Skin epidermis (tissue), 12 donors: ENCODE measurements around the gene HERPUD2.

ENCODE experiments used
- H3K27ac ChIP-seq, 21 experiments: fragments of 200-600 bp; sonication (generic) in 11 of 21; one replicate each; pipeline ENCODE4 v1.5.0; 2020; ENCODE audit warnings: mild to moderate bottlenecking in 3 of 21, inconsistent platforms in 2 of 21, moderate library complexity in 2 of 21
- H3K4me3 ChIP-seq, 7 experiments: fragments of 200-600 bp; sonication (generic) in 2 of 7; one replicate each; pipeline ENCODE4 v1.5.0; 2020; ENCODE audit warnings: inconsistent platforms in 2 of 7, mild to moderate bottlenecking in 2 of 7, moderate library complexity in 1 of 7

The HERPUD2 gene, protein sequence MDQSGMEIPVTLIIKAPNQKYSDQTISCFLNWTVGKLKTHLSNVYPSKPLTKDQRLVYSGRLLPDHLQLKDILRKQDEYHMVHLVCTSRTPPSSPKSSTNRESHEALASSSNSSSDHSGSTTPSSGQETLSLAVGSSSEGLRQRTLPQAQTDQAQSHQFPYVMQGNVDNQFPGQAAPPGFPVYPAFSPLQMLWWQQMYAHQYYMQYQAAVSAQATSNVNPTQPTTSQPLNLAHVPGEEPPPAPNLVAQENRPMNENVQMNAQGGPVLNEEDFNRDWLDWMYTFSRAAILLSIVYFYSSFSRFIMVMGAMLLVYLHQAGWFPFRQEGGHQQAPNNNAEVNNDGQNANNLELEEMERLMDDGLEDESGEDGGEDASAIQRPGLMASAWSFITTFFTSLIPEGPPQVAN

DNA sequence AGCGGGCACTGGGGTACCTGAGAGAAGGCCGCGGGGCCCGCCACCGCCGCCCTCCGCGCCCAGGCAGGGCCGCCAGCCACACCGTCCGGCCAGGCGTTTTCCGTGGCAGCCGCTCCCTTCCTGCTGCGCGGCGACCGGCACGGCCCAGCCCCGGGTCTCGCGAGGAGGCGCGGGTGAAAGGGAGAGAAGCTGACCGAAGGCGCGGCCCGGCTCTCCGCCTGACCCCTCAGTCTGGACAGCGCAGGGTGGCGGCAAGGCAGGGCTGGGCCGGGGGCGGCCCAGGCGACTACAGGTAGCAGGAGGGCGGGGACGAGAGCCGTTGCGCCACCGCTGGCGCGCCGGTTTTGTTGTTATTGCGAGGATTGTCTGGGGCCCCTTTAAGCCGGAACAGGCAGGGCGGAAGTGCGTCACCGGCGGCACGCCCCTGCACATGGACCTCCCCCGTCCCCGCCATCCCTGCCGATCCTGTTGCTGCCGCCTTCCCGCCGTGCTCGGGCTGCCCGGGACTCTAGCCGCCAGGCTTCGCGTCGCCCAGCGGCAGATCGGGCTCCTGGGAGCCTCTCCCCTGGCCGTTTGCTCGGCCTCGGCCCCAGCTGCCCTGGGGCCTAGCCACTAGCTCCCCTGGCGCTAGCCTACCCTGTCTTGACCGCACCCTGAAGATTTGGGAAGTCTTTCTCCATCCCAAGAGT lies at the start of gene HERPUD2:
HERPUD2 (minus strand) TSS at position 352 of the 689 bp plus-strand sequence. CDS start 805 bp downstream, outside the sequence.
- H3K27ac ChIP-seq = peak within 1 kb of the TSS; percentile 85 to 100 (median 98)

DNA sequence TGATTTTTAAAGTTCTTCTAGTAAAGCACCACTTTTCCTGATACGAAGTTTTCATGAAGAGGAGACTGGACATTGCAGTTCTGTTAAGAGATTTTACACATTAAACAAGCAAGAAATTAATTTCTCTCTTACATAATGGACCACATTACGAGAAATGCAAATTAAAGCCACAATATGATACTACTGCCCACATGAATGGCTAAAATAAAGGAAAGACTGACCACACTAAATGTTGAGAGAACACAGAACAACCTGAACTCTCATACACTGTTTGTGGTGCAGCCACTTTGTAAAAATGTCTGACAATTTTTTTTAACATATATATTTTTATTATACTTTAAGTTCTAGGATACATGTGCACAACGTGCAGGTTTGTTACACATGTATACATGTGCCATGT lies 44.0 kb upstream of the HERPUD2 start:
- Histone ChIP-seq H3K4me3 (no peak overlapping the region), H3K27ac (no peak overlapping the region)

More for the DNA sequence above, at the start of gene HERPUD2:
- peak within 1 kb of the TSS; percentile 61 to 94 (median 89) for H3K4me3 ChIP-seq

DNA sequence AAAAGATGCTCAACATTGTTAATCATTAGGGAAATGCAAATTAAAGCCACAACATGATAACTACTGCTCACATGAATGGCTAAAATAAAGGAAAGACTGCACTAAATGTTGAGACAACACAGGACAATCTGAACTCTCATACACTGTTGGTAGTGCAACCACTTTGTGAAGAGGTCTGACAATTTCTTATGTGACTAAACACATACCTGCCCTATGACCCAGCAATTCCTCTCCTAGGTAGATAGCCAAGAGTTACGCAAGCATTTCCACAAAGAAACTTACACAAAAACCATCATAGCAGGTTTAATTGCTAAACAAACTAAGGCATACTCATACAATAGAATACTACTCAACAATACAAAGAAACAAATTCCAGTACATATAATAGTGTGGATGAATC lies 41.8 kb upstream of the HERPUD2 start:
- Histone ChIP-seq H3K4me3 (no peak overlapping the region), H3K27ac (no peak overlapping the region)

DNA sequence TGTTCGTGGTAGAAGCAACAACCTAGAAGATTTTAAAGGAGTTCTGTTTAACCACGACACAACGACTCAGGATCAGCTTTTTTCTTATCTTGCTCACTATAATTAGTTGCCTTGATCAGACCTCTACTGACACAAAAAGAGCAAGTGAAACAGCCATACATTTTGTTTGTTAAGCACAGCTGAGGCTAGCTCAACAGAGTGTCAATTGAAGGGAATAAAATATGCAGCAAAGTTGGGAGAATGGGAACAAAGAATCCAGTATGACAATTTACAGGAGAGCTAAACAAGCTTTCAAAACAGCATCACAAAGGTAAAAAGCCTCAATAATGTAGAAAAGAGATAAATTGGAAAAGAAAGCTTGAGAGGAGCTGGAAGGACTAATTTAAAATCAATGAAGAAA lies 40.5 kb upstream of the HERPUD2 start:
- H3K4me3 ChIP-seq = no peak overlapping the region
- H3K27ac ChIP-seq = no peak overlapping the region

DNA sequence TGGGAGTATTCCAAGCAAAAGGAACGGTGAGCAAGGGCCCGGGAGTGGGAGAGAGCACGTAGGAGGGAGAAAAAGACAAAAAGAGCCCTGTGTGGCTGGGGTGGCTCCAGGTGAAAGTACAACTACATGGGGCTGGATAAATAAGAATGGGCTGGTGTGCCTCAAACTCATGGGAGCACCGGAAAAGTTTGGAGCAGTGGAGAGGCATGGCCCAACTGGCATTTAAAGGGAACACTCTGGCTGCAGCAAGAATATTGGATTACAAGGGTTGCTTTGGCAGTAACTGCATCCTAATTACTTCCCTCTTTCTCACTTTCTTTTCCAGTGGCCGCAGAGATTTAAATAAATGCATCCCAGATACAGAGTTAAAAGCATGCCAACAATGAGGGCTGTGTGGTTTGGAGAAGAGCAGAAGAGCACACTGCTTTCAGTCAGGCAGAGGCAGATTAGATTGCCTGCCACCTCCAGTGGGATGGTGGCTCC lies 39.1 kb upstream of the HERPUD2 start:
- Histone ChIP-seq H3K27ac (no peak overlapping the region), H3K4me3 (no peak overlapping the region)

DNA sequence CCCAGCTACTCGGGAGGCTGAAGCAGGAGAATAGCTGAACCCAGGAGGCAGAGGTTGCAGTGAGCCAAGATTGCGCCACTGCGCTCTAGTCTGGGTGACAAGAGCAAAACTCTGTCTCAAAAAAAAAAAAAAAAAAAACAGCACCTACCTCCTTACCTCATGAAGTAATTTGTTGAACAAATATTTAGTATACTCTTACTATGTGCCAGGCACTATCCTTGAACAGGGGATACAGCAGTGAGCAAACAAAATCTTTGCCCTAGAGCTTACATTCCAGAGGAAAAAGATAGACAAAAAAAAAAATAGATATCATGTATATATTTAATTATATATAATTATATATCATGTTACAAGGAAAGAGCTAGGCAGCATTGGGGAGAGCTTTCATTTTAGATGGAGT lies 36.4 kb upstream of the HERPUD2 start:
- Histone ChIP-seq H3K27ac (no peak overlapping the region), H3K4me3 (no peak overlapping the region)

DNA sequence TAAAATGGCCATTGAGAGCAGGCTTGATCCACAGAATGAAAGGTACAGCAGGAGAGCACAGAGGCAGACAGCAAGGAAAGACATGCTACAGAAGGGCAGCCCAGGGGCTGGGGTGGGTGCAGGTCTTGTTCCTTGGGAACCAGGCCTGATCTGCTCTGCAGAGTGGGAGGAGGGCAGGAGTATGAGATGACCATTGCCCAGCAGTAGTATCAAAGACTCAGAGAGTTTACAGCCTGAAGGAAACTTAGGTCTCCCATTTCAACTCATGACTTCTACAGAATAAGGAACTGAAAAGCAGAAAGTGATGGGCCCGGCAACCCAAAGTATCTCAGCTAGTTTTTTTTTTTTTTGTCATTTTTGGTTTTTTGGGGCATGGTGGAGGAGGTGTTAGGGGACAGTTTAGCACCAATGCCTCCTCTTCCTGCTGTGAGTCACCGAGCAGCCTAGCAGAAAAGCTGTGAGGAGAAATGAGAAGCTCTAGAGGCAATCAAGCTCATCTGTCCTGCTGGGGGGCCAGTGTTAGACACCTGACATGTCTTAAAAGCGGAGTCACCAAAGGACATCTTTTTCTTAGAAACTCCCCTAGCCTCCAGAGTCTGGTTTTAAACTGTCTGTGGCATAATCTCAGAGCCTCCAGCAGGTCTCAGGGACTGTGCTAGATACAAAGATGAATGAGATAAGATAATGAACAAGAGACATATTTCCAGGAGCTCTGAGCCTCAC lies 34.3 kb upstream of the HERPUD2 start:
- no peak overlapping the region for H3K4me3 ChIP-seq
- peak overlapping the region in 5 of 21 experiments; percentile 47 to 75 (median 54) for H3K27ac ChIP-seq

DNA sequence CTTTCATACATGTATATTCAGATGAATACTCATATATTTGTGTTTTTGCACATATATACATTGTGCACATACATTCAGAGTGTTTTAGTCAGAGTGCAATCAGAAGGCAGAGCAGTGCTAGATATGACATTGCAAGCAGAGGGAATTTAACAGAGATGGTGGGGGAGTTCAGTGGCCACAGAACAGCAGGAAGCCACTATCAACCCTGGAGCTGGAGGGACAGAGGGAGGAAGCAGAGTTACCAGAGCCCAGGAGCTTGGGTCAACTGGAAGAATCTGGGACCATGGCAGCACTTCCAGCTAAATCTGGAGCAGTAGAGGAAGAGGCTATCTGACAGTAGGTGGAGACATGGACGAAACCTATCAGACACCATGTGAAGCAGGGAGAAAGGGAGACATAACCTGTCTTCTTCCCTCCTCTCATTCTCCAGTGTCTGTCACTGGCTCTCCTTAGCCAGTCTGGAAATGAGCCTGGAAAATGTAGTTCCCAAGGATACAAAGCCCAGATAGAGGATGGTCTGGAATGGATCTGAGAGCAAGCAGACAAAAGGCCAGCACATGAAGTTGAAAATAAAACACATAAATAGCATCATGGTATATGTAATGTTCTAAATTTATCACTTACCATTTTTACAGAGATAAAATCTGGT lies 33.6 kb upstream of the HERPUD2 start:
- Histone ChIP-seq H3K27ac (peak overlapping the region in 5 of 21 experiments; percentile 47 to 75 (median 54)), H3K4me3 (no peak overlapping the region)

DNA sequence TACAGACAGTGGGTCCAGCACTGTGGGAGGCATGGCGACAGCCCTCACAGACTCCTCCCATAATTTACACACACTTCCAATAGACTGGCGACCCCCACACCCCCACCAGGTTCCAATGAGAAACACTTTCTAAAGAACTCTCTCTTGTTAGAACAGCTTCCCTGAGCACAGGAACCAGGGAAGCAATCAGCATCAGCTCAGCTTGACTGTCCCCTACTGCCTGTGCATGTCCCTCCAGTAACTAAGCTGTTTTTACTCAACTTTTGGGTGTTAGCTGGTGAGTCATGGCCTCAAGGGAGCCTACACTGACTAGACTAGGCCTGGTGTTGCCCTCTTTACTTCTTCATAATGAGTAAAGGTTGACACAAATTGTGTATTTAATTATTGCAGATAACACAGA lies 32.6 kb upstream of the HERPUD2 start:
- Histone ChIP-seq H3K4me3 (no peak overlapping the region), H3K27ac (no peak overlapping the region)

DNA sequence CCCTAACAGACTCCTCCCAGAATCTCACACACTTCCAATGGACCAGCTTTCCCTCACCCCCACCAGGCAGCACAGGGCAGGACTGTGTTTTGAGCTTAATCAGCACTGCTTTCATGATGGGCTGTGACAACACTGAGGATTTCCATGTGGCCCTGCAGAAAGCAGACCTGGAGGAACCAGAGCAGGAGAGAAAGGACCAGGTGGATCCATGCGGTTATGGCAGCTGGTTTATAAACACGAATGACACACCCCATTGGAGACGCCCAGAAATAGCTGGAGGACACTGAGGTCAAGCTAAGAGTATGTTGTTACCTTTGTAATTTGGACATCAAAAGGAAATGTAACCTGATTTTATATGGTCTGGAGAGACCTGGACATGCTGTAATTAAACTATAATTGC lies 31.7 kb upstream of the HERPUD2 start:
- H3K4me3 ChIP-seq = no peak overlapping the region
- no peak overlapping the region for H3K27ac ChIP-seq

DNA sequence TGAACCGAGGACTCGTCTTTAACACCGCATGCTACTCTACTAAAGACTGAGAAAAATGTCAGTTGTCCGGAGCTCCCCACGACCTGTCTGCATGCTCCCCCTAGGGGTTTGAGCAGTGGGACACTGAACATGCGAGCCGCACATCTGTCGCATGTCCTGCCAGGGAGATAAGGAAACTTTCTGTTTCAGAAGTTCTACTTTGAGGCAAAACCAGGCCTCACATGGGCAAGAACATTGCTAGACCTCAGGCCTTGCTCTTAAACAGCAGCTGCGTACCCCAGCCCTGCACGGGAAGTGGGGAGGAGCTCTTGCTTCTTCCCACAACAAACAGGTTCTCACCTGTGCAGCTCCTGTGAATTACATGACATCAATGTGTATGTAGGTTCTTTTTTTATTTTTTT lies 30.3 kb upstream of the HERPUD2 start:
- H3K27ac ChIP-seq = peak overlapping the region in 1 of 21 experiments; percentile 29

DNA sequence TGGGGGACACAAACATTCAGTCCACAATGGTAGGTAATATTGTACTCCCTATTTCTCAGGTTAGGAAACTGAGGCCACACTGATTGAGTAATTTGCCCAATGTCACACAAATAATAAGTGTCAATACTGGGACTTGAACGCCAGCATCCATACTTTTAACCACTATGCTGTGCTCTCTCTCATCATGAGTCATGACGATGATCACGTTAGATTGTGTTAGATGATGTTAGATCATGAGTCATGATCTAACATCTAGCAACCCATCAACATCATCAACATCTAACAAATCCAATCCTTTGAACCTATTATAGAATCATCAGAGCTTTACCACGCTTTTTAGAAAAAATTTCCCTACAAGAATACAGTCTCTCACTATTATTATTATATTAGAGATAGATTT lies 28.1 kb upstream of the HERPUD2 start:
- no peak overlapping the region for H3K4me3 ChIP-seq
- no peak overlapping the region for H3K27ac ChIP-seq

More for the DNA sequence above, 30.3 kb upstream of the HERPUD2 start:
- H3K4me3 ChIP-seq = no peak overlapping the region

DNA sequence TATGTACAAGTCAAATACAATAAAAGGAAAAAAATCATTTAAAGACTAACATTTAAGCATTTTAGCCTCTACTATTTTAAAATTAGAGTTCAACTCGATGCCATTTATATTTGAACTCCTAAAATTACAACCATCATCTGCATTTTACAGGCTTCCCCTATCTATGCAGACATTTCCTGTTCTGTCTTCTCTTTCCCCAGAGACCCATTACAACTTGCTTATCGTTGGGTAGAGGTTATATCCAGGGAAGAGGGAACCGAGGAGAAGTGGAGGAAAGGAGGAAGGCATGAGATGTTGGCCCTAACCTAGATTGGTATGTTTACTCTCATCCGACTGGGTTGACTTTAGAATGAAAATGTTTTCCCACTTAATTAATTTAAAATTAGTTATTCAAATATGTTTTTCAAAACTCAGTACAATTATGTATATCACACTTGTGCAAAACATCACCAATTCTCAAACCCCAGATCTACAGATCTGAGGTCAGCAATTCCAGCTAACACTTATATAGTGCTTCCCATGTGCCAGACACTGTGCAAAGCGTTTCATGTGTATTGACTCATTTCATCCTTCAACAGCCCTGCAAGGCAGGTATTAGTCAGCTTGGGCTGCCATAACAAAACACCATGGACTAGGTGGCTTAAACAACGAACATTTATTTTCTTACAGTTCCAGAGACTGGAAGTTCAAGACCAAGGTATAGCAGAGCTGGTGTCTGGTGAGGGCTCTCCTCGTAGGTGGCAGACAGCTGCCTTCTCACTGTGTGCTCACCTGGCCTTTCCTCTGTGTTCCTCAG lies 27.3 kb upstream of the HERPUD2 start:
- Histone ChIP-seq H3K4me3 (no peak overlapping the region), H3K27ac (no peak overlapping the region)

DNA sequence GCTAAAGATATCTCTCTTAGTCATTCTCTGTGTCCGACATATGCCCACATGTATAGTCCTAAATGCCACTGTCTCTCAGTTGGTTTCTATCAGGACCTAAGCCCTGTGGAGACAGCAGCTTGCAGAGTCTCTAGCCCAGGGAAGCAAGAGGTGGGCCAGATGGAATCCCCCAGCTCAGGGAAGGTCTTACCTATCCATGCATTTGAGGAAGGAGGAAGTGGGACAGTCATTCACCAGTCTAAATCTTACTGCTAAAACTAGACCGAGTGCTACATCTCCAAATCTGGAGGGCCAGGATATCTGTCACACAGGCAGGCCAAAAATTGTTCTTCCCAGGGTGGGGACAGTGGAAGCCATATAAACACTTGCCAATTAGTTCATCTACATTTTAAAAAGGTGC lies 26.4 kb upstream of the HERPUD2 start:
- no peak overlapping the region for H3K4me3 ChIP-seq
- no peak overlapping the region for H3K27ac ChIP-seq

DNA sequence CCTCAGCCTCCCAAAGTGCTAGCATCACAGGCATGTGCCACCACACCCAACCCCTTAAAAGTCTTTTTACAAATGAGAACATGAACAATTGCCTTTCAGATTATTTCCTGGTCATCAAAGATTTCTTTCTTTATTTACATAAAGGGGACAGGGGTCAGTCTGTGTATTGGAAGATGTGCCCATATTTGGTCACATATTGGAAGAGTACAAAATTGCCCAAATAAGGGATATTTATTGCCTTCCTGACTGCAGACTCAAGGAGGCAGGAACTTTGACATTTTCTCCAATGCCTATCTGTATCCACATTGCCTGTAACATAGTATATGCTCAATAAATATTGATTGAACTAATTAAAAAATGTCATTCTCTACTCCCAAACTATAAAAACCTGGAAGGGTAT lies 25.9 kb upstream of the HERPUD2 start:
- no peak overlapping the region for H3K4me3 ChIP-seq
- H3K27ac ChIP-seq = no peak overlapping the region

DNA sequence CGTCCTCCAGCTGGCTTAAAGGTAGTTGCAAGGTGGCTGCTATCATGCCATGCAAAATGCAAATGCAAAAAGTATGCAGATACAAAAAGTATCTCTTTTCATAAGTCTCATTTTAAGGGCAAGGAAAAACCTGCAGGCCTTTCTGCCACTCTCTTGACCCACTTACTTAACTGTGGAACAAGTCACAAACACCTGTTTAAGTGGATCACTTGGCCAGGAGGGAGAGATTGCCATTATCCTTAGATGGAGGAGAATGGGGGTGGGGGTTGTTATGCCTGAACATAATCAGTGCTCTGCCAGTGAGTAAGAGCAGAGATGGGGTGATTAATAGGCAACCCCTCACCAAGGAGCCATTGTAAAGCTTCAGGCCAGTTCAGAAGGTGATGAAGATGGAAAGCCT lies 25.1 kb upstream of the HERPUD2 start:
- H3K4me3 ChIP-seq = no peak overlapping the region

DNA sequence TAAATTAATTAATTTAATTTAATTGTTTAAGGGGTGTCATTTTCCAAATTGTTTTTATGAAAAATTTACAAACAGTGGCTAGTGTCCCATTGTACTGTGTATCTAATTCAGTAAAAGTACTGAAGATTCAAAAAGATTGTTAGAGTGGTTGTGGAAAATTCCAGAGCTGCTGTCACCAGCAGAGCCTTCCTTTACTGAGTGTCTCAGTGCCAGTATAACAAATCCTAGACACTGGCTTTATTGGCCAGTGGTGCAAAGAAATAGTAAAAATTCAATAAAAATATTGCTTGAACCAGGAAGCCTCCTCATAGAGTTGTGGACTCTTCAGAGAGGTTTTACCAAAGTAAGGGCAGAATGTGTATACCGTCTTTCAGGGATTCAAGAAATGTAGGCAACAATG lies 23.1 kb upstream of the HERPUD2 start:
- Histone ChIP-seq H3K27ac (no peak overlapping the region), H3K4me3 (no peak overlapping the region)

More for the DNA sequence above, 25.1 kb upstream of the HERPUD2 start:
- H3K27ac ChIP-seq = no peak overlapping the region

DNA sequence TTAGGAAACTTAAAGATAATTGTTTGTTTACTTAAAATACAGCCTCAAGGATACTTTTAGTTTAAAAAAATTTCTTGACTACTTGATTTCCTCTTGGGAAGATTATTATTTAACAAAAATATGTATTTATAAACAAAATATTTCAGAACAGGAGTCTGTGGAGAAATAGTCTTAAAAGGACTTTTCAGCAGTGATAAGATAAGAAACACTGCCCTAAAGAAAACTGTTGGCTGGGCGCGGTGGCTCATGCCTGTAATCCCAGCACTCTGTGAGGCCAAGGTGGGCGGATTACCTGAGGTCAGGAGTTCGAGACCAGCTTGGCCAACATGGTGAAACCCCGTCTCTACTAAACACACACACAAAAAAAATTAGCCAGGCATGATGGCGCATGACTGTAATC lies 22.6 kb upstream of the HERPUD2 start:
- Histone ChIP-seq H3K27ac (peak overlapping the region in 1 of 21 experiments; percentile 2), H3K4me3 (no peak overlapping the region)

DNA sequence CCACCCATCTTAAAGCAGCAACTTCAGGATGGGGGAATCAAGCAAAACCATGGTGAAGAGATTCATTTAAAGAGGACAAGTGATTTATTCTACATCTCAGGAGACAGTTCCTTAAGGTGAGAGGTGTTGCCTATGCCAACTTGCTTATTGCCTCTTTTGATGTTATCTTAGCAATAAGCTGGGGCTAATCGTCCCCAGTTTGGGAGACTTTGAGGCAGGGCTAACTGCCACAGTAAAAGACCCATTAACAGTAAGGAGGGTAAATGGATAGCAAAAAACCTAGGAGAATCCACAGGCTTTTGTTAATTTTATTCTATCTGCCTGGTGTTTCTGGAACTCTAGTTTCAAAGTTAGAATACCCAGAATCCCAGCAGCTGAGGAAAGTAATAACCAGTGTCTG lies 22.1 kb upstream of the HERPUD2 start:
- Histone ChIP-seq H3K27ac (peak overlapping the region in 5 of 21 experiments; percentile 2 to 25 (median 12)), H3K4me3 (no peak overlapping the region)
